ENCODE results near the gene HELZ2.

HELZ2 gene

DNA sequence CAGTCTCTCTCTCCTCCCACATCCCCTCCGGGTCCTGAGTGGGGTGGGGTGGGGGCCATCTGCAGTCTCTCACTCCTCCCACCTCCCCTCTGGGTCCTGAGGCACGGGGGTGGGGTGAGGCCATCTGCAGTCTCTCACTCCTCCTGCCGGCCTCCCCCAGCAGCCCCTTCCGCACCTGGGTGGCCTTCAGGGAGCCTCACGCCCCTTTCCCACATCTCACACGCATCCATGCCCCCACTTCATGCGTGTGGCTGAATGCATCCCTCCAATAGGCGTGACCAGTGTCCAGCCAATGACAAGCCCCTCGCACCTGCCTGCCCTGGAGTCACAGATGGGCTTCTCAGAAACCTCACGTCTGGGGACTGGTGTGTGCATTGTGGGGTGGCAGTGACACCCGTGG, 25.5 kb downstream of the HELZ2 start:
- FAIRE-seq: no peak

GRCh38 chr20:63547725-63548480, 26.1 kb downstream of the HELZ2 start, which contains the start of gene SRMS:
TSS of gene SRMS (minus strand) at chr20:63547749. CDS start at chr20:63547463, 286 bp downstream.
- FAIRE-seq: no peak

GRCh38 chr20:63546956-63547724, 26.9 kb downstream of the HELZ2 start:
- no peak for FAIRE-seq

DNA sequence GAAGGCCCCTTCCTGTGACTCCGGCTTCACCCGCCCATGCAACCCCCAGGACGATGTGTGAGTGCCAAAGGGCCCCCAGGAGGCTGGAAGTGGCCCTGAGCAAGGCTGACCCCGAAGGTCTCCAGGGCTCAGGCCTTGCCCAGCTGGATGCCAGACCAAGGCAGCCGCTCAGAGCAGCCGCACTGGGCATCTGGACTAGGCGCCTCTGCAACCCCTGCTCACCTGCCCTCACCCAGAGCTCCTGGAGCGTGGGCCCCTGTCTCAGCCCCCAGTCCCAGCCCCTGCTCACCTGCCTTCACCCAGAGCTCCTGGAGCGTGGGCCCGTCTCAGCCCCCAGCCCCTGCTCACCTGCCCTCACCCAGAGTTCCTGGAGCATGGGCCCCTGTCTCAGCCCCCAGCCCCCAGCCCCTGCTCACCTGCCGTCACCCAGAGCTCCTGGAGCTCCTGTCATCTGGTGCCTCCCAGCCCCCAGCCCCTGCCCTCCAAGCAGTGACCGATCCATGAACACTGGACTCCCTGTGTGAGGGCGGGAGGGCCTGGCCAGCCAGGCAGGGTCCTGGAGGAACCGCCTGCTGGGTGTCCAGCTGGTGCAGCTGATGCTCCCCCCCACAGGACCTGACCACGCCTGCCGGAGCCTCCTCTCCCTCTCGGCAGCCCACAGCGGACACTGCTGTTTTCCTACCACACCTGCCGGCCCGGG, 27.6 kb downstream of the HELZ2 start:
- FAIRE-seq: no peak

- FAIRE-seq: no peak
These were observed 28.2 kb downstream of the HELZ2 start for GRCh38 chr20:63545814-63546213.

- no peak for FAIRE-seq
These were observed 29.0 kb downstream of the HELZ2 start for GRCh38 chr20:63544958-63545516.

- FAIRE-seq: no peak
These were observed 29.6 kb downstream of the HELZ2 start for GRCh38 chr20:63544241-63544957.

- FAIRE-seq: no peak
These were observed 30.3 kb downstream of the HELZ2 start for GRCh38 chr20:63543733-63544132.

DNA sequence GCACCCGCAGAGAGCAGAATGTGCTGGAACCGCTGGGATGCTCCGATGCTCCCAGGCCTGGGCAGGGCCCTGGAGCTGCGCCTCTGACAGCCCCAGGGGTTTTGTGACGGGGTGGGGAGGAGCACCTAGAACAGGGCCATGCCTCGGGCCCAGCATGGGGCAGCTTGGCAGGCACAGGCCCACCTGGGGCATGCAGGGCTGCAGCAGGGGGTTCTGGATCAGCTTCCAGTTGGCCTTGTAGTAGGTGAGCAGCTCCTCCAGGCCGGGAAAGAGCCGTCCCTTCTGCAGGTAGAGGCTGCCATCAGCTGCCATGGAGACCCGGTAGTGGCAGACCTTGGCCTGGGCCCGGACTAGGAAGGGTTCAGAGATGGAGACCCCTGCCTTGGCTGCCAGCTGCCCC, 30.9 kb downstream of the HELZ2 start:
- no peak for FAIRE-seq

DNA sequence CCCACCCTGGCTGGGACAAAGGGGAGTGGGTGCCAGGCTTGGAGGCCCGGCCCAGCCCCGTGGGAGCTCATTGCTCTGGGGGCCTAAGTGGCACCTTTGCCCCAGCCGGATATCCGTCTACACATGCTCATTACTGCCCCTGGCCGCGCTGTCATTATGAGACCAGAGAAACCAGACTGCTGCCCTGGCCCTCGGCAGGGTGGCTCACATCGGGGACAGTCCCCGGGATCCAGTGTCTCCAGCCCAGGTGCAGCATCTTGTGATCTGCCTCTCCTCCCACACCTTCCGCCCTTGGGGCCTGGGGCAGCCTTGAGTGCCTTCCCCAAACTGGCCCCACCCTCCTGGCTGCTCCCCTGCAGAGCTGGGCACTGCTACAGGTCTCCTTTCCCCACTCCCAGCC, 31.3 kb downstream of the HELZ2 start:
- no peak for FAIRE-seq

DNA sequence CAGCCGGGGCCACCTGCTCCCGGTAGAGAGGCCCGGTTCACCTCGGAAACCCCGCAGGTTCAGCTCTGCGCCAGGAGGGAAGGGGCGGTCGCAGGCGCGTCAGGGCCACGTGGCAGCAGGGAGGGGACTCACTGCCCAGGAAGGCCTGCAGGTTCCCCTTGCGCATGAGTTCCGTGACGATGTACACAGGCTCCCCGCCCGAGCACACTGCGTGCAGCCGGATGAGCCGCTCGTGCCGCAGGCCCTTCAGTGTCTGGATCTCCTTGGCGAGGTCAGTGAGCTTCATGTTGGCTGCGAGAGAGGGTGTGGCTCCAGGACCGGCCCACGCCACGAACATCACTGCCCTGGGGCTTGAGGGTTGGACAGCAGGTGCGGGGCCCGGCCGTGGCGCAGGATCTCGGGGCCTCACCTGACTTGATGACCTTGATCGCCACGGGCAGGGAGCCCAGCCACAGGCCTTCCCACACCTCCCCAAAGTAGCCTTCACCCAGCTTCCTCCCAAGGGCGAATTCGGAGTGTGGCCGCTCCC, 31.9 kb downstream of the HELZ2 start:
- no peak for FAIRE-seq

GRCh38 chr20:63541371-63541770, 32.7 kb downstream of the HELZ2 start:
- FAIRE-seq: no peak

DNA sequence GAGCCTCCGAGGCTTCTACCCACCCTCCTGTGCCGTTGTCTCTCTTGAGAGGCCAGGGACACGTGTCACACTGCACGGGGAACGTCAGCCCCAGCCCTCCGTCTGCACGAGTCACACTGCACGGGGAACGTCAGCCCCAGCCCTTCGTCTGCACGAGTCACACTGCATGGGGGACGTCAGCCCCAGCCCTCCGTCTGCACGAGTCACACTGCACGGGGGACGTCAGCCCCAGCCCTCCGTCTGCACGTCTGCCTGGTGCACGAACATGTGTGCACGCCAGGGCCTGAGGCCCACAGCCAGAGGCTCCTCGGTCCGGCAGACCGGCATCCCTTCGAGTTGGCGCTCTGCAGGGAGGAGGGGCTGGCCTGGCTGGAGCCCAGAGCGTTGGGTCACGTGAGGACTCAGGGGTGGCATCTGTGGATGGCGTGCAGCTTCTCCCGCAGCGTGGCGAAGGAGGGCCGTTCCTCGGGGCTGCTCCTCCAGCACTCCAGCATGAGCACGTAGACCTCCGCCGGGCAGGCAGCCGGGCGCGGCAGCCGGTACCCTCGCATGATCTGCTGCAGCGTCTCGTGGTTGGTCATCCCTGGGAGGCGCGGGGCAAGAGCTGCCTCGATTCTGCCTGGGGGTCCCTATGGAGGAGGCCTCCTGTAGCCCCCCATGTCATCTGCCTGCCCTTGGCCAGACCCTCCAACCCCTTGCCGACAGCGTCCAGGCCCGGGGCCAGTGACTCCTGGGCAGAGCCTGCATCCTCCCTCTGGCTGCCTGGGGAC, 33.4 kb downstream of the HELZ2 start:
- no peak for FAIRE-seq

GRCh38 chr20:63539441-63540370, 34.3 kb downstream of the HELZ2 start:
- FAIRE-seq: no peak

- no peak for FAIRE-seq
These were observed 35.0 kb downstream of the HELZ2 start for GRCh38 chr20:63539092-63539430.

DNA sequence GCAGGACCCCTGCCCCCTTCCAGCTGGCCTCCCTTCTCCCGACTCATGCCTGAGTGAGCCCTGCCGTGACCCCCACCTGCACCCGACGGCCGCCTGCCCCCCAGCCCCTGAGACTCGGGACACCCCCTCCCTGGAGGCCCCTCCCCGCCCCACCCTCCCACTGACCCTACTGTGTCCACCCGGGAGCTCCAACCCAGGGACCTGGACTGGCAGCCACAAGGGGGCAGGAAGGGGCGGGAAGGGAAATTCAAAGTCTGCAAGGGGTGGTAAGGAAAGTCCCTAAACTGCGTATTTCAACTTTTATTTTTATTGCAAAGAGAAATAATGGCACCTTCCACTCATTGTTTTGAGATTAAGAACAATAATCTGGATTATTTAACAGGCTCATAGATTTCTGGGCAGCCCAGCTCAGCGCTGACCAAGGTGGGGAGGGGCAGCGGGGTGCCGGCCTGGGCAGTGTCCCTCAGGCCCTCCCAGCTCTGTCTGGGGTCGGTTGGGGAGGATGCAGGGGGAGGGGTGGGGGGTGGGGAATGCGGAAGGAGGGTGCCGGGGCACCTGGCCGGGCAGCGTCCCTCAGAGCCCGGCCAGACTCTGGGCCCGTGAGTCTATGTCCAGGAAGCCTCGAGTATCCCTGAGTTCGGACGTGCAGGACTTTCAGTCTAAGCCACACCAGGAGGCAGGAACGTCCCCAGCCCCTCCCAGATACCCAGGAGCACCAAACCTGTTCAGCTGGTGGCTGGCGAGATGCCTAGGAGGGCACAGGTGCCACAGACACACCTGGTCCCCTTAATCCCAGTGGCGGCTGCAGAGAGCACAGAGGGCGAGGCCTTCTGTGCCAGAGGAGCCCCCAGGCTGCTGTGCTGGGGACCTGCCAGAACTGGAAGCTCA, 35.6 kb downstream of the HELZ2 start:
- no peak for FAIRE-seq

GRCh38 chr20:63537525-63538203, 36.4 kb downstream of the HELZ2 start:
- FAIRE-seq: no peak

DNA sequence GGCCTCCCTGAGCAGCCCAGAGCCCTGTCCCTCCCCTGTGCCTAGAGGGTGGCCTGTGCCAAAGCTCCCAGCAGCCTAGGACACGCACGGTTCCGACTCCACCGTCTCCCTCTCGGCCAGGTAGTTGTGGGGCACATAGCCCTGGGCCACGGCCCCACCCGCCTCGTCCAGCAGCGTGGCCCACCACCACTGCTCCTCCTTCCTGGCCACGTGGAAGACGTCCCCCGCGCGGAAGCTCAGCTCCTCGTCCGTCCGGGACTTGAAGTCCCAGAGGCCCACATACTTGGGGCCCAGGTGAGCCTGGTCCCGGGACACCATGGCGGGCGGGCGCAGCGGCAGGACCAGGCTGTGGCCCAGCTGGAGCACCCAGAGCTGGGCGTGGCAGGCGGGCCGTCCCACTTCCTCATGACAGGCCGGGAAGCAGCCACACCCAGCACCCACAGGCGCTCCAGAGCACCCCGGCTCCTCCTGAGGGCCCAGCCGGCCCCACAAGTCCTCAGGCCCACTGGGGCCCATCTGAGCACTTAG, 37.0 kb downstream of the HELZ2 start, which contains the start of gene PTK6:
PTK6 (minus strand) TSS at position 380 of the 528 bp plus-strand sequence; CDS start at position 318, 62 bp downstream.
- no peak for FAIRE-seq

Measured in TTC549 (cell line).